DOHH2 (cell line): Measurements from ENCODE around the gene ERI3.

ENCODE experiments used
- H3F3A ChIP-seq: fragments of 200-600 bp; sonication (generic), shearing (Covaris generic); 2 replicates; pipeline ENCODE4 v1.6.0; 2016; ENCODE audit warnings: antibody characterized with exemption, mild to moderate bottlenecking; ENCODE audit not compliant: control insufficient read depth, insufficient read depth
- H3K27ac ChIP-seq: fragments of 200-600 bp; sonication (generic); 2 replicates; pipeline ENCODE4 v1.5.1; 2014; ENCODE audit warnings: low read depth, mild to moderate bottlenecking, low read length, moderate library complexity
- H3K27me3 ChIP-seq: fragments of 200-600 bp; sonication (generic); 2 replicates; pipeline ENCODE4 v1.6.1; 2014; ENCODE audit warnings: mild to moderate bottlenecking, low read length, mixed read lengths; ENCODE audit not compliant: control insufficient read depth
- H3K36me3 ChIP-seq: fragments of 200-600 bp; sonication (generic); 2 replicates; pipeline ENCODE4 v1.6.1; 2014; ENCODE audit warnings: mild to moderate bottlenecking, low read length, moderate library complexity, mixed read lengths; ENCODE audit not compliant: control insufficient read depth
- H3K4me1 ChIP-seq: fragments of 200-600 bp; sonication (generic); 2 replicates; pipeline ENCODE4 v1.6.1; 2014; ENCODE audit warnings: mild to moderate bottlenecking, low read length, mixed read lengths; ENCODE audit not compliant: control insufficient read depth
- H3K4me2 ChIP-seq: fragments of 200-600 bp; sonication (generic); 2 replicates; pipeline ENCODE4 v1.6.0; 2014; ENCODE audit warnings: mild to moderate bottlenecking, low read length, moderate library complexity
- H3K4me3 ChIP-seq: fragments of 200-600 bp; sonication (generic); 2 replicates; pipeline ENCODE4 v1.5.1; 2014; ENCODE audit warnings: mild to moderate bottlenecking, low read length, mixed read lengths
- H3K79me2 ChIP-seq: fragments of 200-600 bp; sonication (generic); 2 replicates; pipeline ENCODE4 v1.6.1; 2014; ENCODE audit warnings: mild to moderate bottlenecking, low read length, mixed read lengths; ENCODE audit not compliant: control insufficient read depth
- H3K9me2 ChIP-seq: fragments of 200-600 bp; sonication (generic); replicated peaks from 2 replicates; pipeline ENCODE4 v1.6.1; 2014; ENCODE audit warnings: mild to moderate bottlenecking, low read length, mixed read lengths; ENCODE audit not compliant: control insufficient read depth
- H3K9me3 ChIP-seq: fragments of 200-600 bp; sonication (generic); 2 replicates; pipeline ENCODE4 v1.6.1; 2014; ENCODE audit warnings: antibody characterized with exemption, low read length, mixed read lengths; ENCODE audit not compliant: control insufficient read depth, insufficient read depth
- H4K20me1 ChIP-seq: fragments of 200-600 bp; sonication (generic); 2 replicates; pipeline ENCODE4 v1.6.0; 2014; ENCODE audit warnings: low read depth, mild to moderate bottlenecking, antibody characterized with exemption, low read length, moderate library complexity; ENCODE audit not compliant: control insufficient read depth, insufficient read depth
- CTCF ChIP-seq: fragments of 200-600 bp; sonication (generic); IDR thresholded peaks from one replicate; pipeline ENCODE4 v1.5.1; 2014; ENCODE audit warnings: antibody characterized with exemption, mild to moderate bottlenecking, low read depth, low read length; ENCODE audit not compliant: poor library complexity, severe bottlenecking
- EZH2phosphoT487 ChIP-seq: fragments of 200-600 bp; sonication (generic); IDR thresholded peaks from 2 replicates; pipeline ENCODE4 v1.6.1; 2017; ENCODE audit warnings: borderline replicate concordance, mild to moderate bottlenecking, antibody characterized with exemption, low read length, moderate library complexity, mixed read lengths

ERI3 gene

GRCh38 chr1:44235808-44236207, 119.2 kb downstream of the ERI3 start:
- no peak overlapping the region for H3K27ac ChIP-seq
- H3K4me3 ChIP-seq, result no peak overlapping the region
- no peaks in the 10 kb centered on the region for H3K27me3 ChIP-seq
- peaks cover 19% of the 10 kb centered on the region for H3K4me1 ChIP-seq
- H3K9me3 ChIP-seq, result no peaks in the 10 kb centered on the region
- TF ChIP-seq EZH2phosphoT487, result no peak
- TF ChIP-seq CTCF, result no peak
- peaks cover 3% of the 10 kb centered on the region; the same call in 1 of the 2 replicates for H3K36me3 ChIP-seq
- H3K9me2 ChIP-seq, result no peaks in the 10 kb centered on the region
- H3F3A ChIP-seq, result no peaks in the 10 kb centered on the region
- no peak overlapping the region for H3K4me2 ChIP-seq
- H3K79me2 ChIP-seq, result no peaks in the 10 kb centered on the region
- no peaks in the 10 kb centered on the region for H4K20me1 ChIP-seq

GRCh38 chr1:44233593-44233992, 121.5 kb downstream of the ERI3 start:
- H4K20me1 ChIP-seq, result no peaks in the 10 kb centered on the region
- H3K4me1 ChIP-seq, result peaks cover 8% of the 10 kb centered on the region
- H3K4me2 ChIP-seq, result no peak overlapping the region
- no peaks in the 10 kb centered on the region for H3K79me2 ChIP-seq
- H3K27me3 ChIP-seq, result no peaks in the 10 kb centered on the region
- no peak overlapping the region for H3K27ac ChIP-seq
- H3K9me2 ChIP-seq, result no peaks in the 10 kb centered on the region
- H3F3A ChIP-seq, result no peaks in the 10 kb centered on the region
- no peak overlapping the region for H3K4me3 ChIP-seq
- TF ChIP-seq CTCF (no peak), EZH2phosphoT487 (no peak)
- peaks cover 3% of the 10 kb centered on the region; the same call in 1 of the 2 replicates for H3K36me3 ChIP-seq
- no peaks in the 10 kb centered on the region for H3K9me3 ChIP-seq

GRCh38 chr1:44230796-44231195, 124.3 kb downstream of the ERI3 start:
- Histone ChIP-seq H4K20me1 (no peaks in the 10 kb centered on the region), H3K4me2 (no peak overlapping the region), H3K4me1 (no peaks in the 10 kb centered on the region), H3K9me3 (no peaks in the 10 kb centered on the region), H3K4me3 (no peak overlapping the region), H3K36me3 (peaks cover 3% of the 10 kb centered on the region; the same call in 1 of the 2 replicates), H3K27ac (no peak overlapping the region), H3K27me3 (no peaks in the 10 kb centered on the region), H3K9me2 (no peaks in the 10 kb centered on the region), H3K79me2 (no peaks in the 10 kb centered on the region), H3F3A (no peaks in the 10 kb centered on the region)
- TF ChIP-seq EZH2phosphoT487 (no peak), CTCF (no peak)
